Astrocyte of the cerebellum (primary cell): Measurements from ENCODE around the gene ABHD12.

Experiments used
- DNase-seq: peaks from one replicate; pipeline ENCODE4 v3.0.0-alpha.2; 2011; ENCODE audit warnings: low read depth
- H3K4me3 ChIP-seq: 2 replicates; pipeline ENCODE4 v1.5.1; 2011; ENCODE audit warnings: mild to moderate bottlenecking, low read depth, low read length, moderate library complexity
- in situ Hi-C: cut with HindIII; loops from 2 replicates; pipeline ENCODE4 v1.10.0; 2017; ENCODE audit warnings: low sequenced_read_pairs
- TF ChIP-seq, protein P1 (sequence below): IDR thresholded peaks from 2 replicates; pipeline ENCODE4 v1.5.1; 2012; ENCODE audit warnings: low read length, low read depth, moderate library complexity, mild to moderate bottlenecking; ENCODE audit errors: missing control alignments

The ABHD12 gene

DNA sequence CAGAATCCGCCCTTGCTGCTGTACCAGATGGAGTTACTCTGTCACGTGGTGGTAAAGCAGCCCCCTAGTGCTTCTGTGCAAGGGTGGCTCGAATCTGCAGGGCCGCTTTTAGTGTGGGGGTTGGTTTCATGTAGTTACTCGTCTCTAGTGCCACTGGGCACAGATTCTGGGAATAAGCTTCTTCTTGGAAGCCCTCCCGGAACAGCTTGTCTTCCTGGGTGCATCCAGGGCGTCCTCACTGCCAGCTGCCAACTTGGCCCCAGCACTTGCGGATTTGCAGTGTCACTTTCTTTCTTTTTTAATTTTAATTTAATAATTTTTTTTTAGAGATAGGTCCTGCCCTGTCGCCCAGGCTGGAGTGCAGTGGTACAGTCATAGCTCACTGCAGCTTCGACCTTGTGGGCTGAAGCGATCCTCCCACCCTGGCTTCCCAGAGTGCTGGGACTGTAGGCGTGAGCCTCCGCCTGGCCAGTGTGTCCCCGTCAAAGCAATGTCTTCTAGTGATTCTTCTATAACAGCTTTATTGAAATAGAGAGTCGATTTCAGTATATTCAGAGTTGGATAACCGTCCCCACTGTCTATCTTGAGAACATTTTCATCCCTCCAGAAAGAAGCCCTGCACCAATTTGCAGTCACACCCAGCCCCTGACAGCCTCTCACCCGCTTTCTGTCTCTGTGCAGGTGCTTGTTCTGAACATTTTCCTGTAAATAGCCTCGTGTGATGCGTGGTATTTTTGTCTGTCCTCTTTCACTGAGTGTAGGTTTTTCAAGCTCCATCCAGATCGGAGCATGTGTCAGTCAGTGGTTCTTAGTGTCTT lies 116.9 kb downstream of the ABHD12 start:
- in situ Hi-C loops, result no loop called here
- H3K4me3 ChIP-seq, result no peak overlapping the region
- TF ChIP-seq, protein P1, sequence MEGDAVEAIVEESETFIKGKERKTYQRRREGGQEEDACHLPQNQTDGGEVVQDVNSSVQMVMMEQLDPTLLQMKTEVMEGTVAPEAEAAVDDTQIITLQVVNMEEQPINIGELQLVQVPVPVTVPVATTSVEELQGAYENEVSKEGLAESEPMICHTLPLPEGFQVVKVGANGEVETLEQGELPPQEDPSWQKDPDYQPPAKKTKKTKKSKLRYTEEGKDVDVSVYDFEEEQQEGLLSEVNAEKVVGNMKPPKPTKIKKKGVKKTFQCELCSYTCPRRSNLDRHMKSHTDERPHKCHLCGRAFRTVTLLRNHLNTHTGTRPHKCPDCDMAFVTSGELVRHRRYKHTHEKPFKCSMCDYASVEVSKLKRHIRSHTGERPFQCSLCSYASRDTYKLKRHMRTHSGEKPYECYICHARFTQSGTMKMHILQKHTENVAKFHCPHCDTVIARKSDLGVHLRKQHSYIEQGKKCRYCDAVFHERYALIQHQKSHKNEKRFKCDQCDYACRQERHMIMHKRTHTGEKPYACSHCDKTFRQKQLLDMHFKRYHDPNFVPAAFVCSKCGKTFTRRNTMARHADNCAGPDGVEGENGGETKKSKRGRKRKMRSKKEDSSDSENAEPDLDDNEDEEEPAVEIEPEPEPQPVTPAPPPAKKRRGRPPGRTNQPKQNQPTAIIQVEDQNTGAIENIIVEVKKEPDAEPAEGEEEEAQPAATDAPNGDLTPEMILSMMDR, result no peak
- no peak for DNase-seq

DNA sequence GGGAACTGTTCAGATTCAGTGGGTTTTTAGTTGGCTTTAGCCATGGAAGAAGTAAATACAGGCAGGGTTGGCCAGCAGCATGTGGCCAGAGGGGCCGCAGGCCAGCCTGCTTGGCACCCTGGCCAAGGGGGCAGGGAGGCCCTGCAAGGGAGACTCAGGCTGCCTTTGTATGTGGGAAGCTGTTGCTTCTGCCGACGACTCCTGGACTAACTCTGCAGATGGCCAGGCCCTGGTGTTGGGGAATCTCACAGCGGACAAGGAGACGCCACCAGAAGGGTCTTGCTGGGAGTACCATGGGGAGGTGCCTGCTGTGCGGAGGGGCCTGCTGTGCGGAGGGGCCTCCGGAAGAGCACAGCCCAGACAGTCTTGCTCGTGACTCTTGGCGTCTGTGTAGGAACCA lies 117.6 kb downstream of the ABHD12 start:
- TF ChIP-seq, protein P1, result no peak
- in situ Hi-C loops, result no loop called here
- H3K4me3 ChIP-seq, result no peak overlapping the region
- DNase-seq, result no peak

DNA sequence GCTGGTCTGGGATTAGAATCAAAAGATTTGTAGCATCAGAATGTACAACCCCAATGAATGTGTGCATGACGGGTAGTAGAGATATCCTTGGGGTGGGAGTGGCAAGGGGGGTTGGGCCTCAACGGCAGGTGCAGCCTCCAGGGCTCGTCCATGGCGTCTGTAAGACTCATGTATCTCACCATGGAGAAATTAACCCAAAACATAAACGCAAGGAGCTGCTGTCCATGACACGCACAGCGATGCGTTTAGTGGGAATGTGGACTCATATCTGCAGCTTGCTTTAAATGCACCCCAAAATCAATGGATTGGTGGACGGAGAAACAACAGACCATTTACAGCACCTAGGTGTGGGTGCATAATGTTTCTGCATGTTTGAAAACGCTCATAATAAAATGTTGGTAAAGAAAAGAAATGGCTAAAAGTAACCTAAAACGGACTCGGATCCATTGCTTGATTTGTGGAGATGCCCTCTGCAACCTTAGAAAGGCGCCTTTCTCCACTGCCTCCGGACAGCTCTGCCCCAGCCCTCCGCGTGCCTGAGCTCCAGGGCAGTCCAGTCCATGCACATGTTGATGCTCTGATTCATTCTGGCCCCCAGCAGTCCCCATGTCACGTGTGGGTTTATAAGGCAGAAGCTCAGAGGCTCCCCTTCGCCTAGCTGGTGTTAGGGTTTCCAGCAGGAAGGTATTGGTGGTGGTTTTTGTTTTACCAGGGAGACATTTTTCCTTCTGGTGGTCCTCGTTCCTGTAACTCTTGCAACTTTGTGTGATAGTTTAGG lies 118.2 kb downstream of the ABHD12 start:
- no peak overlapping the region for H3K4me3 ChIP-seq
- DNase-seq, result no peak
- TF ChIP-seq, protein P1, result no peak
- in situ Hi-C loops, result no loop called here

DNA sequence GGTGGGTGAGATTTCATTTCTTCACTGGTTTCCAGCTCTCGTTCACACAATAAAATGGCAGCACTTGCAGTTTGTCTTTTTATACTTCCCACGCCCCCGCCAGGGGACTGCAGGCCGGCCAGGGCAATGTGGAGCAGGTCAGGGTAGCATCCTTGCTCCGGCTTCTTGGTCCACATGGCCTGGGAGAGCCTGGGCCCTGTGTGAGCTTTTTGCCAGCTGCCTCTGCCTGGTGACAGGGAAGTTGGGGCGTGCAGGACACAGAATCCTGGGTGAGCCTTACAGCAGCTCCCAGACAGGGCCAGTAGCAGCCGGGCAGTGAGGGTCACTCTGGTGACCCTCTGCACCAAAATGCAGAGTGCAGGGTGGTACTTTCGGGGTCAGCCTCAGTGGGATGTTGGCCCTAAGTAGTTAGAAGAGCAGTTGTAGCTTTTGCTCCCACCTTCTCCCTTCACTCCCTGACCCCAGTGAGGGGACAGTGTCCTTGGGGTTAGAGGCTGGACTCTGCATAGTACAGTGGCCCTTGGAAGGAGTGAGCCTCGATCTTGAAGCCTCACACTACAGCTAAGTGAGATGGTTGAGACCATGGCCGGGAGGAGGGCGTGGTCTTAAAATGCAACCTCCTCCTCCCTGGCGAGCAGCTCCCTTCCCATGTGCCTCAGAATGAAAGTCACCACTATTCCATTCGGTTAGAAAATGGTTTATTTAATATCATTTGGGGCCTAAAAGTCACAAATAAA lies 119.0 kb downstream of the ABHD12 start:
- DNase-seq, result no peak
- no peak overlapping the region for H3K4me3 ChIP-seq
- in situ Hi-C loops, result no loop called here
- TF ChIP-seq, protein P1, result no peak

DNA sequence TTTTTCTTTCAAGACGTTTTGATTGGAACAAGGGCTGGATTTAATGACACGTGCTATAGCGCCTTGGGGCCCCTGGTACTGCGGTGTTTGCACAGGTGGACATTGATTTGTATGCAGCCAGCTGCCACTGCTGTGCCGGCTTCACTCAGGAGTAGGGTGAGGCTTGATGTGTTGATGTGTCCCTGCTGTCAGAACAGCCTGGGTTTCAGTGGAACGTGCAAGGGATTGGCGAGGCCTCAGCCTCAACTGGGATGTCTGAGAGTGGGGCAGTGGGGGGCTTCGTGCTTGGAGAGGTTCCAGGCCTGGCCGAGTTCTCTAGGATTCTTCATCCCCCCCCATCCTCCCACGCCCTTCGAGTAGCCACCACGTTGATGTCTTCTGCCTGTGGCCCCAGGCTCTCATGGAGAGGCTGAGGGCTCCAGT lies 119.8 kb downstream of the ABHD12 start:
- TF ChIP-seq, protein P1, result no peak
- no peak overlapping the region for H3K4me3 ChIP-seq
- no peak for DNase-seq
- in situ Hi-C loops, result no loop called here

DNA sequence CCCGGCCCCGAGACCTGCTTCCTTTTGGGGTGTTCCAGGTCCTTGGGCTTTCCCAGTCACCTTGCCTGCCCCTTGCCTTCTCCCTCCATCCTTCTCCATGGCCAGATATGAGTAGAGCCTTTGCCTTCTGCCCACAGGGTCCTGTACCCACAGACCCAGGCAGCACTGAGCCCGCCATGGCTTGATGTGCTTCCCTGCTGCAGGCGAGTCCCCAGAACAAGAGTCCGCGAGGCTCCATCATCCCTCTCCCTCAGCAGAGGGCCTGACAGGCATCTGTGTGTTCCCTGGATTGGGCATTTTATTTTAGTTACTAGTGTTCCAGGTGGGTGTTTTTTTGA lies 120.8 kb downstream of the ABHD12 start:
- no peak overlapping the region for H3K4me3 ChIP-seq
- TF ChIP-seq, protein P1, result no peak
- no peak for DNase-seq
- in situ Hi-C loops, result no loop called here
